ENCODE measurements around the gene SLC25A42.
"Not testable (repeated sequence)": the region's sequence is repeated elsewhere in the genome, so short reads cannot be mapped to it uniquely, and the experiment has no call there.

The SLC25A42 gene

DNA sequence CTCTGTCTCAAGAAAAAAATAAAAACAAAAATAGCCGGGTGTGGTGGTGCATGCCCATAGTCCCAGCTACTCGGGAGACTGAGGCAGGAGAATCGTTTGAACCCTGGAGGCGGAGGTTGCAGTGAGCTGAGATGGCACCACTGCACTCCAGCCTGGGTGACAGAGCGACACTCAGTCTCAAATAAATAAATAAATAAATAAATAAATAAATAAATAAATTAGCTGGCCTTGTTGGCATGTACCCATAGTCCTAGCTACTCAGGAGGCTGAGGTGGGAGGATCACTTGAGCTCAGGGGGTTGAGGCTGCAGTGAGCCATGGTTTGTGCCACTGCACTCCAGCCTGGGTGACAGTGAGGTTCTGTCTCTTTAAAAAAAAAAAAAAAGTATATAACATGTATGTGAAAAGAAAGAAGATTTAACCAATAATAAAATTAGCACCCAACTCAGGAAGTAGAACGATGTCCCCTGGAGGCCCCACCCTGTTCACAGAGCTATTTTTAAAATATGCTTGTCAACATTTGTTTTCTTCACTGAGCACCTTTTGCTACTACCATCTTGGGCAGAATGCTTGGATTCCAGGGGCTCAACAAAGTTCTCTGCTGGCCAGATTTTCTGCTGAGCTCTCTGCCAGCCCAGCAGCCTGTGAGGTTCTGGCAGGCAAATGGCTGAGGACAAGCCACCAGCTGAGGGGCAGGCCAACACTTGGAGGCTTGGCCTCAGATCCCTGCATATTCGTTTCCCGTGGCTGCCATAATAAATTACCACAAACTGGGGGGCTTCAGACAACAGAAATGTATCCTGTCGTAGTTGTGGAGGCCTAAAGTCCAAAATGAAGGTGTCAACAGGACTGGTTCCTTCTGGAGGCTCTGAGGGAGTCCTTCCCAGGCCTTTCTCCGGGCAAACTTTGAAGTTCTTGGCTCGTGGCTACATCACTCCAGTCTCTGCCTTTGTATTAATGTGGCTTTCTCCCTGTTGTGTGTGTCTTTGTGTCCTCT lies 5.2 kb downstream of the SLC25A42 start:
- no peak for DNase-seq (ENCODE audit: low read depth)

DNA sequence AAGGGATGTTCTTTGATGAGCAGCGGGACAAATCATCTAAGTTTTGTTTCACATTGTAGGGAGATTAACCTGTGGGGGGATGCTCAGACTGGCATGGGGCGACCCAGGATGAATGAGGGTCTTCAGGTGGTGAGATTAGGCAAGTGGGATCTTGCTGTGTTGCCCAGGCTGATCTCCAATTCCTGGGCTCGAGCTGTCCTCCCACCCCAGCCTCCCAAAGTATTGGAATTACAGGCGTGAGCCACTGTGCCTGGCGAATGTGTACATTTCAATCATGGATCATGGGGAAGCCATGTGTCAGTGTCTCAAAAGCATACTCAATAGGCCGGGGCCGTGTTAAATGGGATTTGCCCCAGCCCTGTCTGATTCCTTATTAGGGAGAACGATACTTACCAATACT lies 8.1 kb downstream of the SLC25A42 start:
- DNase-seq (ENCODE audit: low read depth) = no peak

DNA sequence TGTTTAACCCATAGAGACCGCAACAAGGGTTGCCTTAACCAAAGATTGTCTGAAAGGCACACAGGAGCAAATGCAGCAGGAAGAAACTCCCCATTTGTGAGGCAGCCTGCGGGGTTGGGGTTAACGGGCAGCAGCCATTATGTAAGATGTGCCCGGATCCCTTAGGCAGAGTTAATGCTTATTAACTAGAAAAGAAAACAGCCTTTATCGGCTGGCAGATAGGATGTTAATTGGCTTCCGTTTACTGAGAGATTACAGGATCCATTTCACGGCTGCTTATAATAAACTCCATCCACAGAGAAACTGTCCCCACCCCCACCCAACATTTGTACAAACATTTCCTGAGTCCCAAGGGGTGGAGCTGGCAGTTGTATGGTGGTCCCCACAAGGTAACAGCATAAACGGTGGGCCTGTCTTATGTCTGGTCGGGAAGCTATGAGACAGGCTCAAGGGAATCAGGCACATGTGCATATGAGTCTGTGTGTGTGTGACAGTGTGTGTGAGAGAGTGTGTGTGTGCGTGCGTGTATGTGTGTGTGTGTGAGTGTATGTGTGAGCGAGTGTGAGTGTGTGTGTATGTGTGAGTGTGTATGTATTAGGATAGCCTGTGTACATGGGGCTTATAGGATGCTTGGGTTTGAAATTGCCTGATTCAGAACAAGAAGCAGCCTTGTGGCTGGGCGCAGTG lies 10.5 kb downstream of the SLC25A42 start:
- no peak for DNase-seq (ENCODE audit: low read depth)

DNA sequence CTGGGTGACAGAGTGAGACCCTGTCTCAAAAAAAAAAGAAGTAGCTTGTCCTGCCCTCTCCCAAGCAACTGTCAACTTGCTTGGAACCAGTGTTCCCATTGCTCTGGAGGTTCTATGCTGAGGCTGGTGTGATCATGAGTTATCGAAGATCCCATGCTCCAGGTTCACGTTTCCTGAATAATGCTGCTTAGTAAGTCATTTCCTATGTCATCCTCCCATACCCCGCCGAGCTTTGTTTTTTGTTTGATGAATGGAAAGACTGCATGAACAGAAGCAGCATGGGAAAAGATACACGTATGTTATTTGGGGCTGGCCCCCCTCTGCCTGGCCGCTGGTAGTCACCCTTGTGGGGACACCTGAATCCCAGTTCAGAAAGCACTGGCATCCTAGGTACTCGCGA lies 11.3 kb downstream of the SLC25A42 start:
- DNase-seq (ENCODE audit: low read depth) = no peak

DNA sequence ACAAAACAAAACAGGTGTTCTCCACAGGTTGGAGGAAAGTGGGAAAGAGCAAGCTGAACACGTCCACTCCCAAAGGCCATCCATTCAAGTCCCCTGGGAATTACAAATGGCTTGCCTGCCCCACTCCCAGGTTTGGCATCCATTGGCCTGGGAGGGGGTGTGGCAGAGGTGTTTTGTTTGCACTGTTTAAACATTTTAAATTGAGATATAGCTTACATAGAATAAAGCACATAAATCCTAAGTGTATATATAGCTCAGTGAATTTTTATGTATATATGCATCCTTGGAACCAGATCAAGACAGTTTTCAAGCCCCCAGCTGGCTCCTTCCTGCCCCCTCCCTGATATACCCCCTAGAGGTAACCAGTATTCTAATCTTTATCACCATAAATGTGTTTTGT lies 12.7 kb downstream of the SLC25A42 start:
- DNase-seq (ENCODE audit: low read depth) = no peak

DNA sequence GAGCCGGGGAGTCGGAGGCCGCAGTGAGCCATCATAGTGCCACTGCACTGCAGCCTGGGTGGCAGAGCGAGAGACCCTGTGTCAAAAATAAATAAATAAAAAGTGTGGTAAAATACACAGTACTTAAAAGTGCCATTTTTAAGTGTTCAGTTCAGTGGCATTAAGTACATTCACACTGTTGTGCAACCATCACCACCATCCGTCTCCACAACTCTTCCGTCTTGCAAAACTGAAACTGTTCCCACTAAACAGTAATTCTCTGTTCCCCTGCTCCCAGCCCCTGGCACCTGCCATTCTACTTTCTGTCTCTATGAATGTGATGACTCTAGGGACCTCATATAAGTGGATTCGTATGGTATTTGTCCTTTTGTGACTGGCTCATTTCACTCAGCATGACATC lies 13.3 kb downstream of the SLC25A42 start:
- no peak for DNase-seq (ENCODE audit: low read depth)

DNA sequence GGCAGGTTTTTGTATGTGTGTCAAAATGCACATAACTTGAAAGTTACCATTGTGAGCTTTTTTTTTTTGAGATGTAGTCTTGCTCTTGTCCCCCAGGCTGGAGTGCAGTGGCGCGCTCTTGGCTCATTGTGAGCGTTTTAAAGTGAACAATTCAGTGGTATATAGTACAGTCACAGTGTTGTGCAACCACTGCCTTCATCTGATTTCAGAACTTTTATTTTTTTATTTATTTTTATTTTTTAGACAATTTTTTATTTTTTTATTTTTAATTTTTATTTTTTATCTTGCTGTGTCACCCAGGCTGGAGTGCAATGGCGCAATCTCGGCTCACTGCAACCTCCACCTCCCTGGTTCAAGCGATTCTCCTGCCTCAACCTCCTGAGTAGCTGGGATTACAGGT lies 15.0 kb downstream of the SLC25A42 start:
- DNase-seq (ENCODE audit: low read depth) = no peak

DNA sequence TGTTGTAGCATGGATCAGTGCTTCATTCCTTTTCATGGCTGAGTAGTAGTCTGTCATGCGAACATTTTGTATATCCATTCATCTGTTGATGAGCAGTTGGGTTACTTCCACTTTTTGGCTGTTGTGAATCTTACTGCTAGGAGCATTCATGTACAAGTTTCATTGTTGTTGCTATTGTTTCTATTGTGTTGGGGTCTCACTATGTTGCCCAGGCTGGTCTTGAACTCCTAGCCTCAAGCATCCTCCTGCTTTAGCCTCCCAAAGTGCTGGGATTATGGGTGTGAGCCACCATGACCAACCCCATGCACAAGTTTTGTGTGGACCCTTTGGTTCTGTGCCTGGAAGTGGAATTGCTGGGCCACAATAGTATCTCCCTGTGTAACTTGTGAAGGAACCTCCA lies 15.8 kb downstream of the SLC25A42 start:
- DNase-seq (ENCODE audit: low read depth) = no peak

DNA sequence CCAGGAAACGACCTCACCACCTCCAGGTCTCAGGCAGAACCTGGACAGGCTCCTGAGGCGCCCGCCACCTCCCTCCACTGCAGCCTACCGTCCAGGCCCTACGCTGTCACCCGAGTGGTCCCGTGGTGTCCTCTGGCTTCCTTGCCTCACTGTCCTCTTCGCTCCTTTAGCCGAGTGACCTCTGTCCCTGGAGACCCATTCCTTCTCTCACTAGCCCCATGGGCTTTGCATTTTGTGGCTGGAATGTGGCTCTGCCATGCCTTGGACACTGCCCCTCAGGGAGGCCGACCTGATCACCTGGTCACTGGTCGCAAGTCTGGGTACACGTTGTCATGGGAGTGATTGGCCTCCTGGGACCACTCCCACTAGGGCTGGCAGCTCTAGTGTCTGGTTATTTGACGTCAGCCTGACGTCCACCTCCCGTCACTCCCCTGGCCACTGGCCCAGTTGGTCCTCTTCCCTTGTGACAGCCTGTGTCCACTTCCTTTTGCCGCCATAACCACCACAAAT lies 17.9 kb downstream of the SLC25A42 start:
- no peak for DNase-seq (ENCODE audit: low read depth)

DNA sequence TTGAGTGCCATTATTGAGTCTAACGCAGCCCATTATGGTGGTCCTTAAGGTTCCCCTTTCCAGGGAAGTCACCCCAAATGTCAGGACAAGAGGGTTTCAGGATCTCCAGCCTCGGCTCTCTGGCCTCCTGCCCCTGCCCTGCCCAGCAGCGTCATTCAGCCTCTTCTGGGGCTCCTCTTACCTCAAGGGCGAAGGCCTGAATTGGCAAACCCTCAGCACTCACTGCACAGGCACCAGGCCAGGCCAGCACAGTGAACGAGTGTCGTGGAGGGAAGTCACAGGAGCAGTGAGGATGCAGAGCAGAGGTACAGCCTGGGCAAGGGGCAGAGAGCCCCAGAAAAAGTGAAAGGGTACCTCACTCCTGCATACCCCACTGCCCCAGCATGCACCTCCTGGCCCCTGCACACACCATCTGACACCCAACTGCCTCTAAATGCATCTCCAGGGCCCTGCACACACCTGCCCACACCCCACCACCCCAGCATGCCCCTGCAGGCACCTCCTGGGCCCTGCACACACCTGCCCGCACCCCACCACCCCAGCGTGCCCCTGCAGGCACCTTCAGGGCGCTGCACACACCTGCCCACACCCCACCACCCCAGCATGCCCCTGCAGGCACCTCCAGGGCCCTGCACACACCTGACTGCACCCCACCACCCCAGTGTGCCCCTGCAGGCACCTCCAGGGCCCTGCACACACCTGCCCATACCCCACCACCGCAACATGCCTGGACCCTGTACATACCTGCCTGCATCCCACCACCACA lies 19.8 kb downstream of the SLC25A42 start:
- no peak for DNase-seq (ENCODE audit: low read depth)

DNA sequence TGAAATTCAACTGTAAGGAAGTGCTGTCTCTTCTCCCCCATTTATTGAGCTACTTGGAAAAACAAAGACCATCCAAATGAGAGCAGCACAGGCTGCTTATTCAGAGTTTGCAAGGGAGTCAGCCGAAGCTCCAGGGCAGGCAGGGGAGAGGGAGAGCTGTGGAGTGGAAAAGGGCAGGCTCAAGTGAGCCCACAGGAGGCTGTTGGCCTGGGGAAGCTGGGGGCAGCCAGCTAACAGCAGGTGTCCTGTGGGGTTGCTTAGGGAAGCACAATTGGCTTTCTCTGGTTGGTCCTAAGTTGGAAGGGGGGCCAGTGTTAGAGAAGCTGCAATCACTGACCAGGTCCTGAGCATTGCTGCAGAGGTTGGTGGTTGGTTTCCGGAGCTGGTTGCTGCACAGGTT lies 23.9 kb downstream of the SLC25A42 start:
- no peak for DNase-seq (ENCODE audit: low read depth)

DNA sequence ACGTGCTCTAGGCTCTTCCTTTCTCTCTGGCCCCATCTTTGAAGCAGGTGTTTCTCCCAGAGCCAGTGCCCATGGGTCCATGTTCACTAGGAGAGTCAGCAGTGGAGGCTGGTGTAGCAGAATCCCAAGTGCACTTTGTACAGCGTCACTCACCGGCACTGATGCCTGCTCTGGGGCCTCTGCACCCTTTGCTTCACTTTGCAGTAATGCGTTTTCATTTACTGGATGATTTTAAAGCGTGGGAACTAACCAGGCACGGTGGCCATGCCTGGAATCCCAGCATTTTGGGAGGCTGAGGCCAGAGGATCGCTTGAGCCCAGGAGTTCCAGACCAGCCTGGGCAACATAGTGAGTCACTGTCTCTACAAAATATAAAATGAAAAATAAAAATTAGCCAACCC lies 30.7 kb downstream of the SLC25A42 start:
- DNase-seq (ENCODE audit: low read depth) = no peak

DNA sequence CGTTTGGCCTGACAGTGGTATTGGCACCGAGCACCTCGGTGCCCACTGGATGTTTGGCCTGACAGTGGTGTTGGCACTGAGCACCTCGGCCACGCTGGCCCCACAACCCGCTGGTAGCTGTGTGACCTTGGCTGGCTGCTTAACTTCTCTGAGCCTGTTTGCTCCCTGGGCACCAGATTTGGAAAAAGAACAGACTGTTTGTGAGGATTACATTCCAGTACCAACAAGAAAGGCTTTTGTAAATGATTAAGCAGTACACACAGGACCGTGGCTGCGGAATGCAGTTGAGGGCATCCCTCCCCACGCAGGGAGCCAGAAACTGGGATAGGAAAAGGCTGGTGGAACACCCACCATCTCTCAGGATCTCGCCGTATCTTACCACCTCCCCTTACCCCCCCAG lies 31.9 kb downstream of the SLC25A42 start:
- no peak for DNase-seq (ENCODE audit: low read depth)

DNA sequence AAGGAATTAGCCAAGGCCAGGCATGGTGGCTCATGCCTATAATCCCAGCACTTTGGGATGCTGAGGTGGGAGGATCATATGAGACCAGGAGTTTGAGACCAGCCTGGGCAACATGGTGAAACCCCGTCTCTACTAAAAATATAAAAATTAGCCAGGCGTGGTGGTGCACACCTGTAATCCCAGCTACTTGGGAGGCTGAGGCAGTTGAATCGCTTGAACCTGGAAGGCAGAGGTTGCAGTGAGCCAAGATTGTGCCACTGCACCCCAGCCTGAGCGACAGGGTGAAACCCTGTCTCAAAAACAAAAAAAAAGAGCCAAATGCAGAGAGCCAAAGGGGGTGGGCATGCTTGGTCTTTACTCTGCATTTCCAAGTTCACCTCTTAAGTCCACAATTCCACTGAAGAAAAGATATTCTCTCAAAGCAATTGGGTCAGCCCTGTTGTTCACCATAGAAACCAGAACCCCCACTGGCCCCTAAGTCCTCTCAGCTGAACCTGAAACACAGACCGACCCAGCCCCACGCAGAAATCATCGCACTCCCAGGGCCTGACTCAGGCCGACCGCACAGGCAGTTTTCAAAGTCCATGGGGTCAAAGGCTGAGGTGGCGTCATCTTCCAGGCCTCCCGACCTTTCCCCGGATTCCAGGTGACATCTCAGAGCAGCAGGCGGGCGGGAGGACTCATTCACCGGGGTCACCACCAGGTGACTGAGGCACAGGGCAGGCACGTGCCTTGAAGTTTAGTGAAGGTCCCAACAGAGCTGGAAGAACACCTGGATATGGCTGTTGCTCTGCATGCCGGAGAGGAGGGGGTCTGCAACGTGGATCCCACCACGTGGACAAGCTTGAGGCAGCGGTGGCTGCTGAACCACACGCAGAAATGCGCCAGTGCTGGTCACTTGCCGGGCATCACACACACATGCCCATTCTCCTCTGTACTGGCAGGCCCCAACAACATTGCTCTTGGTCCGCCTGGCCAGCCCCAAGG lies 33.1 kb downstream of the SLC25A42 start:
- no peak for DNase-seq (ENCODE audit: low read depth)

DNA sequence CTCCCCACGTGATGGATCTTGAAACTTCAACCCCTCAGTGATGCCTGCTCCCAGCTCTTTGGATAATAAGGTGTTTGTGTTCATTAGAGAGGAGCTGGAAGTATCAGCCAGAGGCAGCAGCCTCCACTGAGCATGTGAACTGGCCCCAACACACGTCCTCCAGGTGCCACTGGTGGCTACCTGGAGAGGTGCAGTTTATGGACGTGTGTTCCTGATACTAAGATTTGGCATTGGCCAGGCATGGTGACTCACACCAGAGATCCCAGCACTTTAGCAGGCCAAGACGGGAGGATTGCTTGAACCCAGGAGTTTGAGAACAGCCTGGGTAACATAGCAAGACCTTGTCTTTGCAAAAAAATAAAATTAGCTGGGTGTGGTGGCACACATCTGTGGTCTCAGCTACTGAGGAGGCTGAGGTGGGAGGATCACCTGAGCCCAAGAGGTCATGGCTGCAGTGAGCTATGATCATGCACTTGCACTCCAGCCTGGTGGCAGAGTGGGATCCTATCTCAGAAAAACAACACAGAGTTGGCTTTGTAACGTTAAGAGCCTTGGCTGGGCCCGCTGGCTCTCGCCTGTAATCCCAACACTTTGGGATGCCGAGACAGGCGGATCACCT lies 34.4 kb downstream of the SLC25A42 start:
- DNase-seq (ENCODE audit: low read depth) = no peak

DNA sequence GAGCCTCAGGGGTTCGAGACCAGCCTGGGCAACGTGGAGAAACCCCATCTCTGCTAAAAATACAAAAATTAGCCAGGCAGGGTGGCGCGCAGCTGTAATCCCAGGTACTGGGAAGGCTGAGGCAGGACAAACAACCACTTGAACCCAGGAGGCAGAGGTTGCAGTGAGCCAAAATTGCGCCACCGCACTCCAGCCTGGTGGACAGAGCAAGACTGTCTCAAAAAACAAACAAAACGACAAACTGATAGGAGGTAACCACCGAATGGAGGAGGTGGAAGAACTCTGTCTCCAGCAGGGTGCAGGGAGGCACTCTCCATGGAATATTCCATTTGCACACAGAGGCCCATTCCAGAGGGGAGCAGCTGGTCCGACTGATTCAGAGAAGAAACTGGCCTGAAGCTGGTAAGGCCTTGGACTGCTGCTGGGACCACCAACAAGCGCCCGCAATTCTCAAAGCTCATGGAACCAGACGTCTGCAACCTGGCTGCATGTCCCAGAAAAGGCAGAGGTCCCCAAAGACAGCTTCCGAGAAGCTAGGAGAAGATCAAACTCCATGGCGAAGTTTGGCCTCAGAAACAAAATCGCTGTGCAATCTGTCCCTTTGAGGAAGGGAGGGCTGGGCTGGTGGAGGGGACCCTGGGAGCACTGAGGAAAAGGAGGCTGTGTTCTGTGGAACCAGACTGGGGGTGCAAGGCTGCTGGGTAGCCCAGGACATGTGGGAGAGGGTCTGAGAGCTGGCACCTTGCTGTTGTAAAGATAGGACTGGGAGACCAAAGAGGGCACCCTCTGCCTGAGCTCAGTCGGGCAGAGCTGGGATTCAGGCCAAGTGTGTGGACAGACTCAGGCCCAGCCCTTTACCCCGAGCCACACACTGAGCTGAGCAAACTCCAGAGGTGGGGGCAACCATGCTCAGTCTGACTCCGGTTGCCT lies 35.2 kb downstream of the SLC25A42 start:
- no peak for DNase-seq (ENCODE audit: low read depth)

DNA sequence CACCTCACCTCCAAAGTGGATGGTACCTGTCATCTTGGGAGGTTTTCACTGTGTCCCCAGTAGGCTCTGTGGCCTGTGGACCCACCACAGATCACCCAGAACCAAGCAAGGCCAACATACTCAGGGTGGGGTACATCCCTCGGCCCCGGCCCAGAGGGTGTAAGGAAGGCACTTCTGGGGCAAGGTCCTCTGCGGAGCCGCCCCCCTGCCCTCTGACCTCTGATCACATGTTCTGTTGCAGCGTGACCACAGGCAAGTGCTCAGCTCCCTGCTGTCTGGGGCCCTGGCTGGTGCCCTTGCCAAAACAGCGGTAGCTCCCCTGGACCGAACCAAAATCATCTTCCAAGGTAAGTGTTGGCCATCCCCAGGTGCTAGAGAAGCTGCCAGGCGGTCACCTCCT lies 37.7 kb downstream of the SLC25A42 start:
- no peak for DNase-seq (ENCODE audit: low read depth)

DNA sequence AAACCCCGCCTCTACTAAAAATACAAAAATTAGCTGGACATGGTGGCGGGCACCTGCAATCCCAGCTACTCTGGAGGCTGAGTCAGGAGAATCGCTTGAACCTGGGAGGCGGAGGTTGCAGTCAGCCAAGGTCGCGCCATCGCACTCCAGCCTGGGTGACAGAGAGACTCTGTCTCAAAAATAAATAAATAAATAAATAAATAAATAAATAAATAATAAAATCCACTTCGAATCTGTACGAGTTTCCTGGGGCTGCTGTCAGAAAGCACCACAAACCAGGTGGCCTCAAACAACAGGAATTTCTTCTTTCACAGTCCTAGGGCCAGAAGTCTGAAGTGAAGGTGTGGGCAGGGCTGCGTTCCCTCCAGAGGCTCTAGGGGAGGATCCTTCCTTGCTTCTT lies 38.8 kb downstream of the SLC25A42 start:
- DNase-seq (ENCODE audit: low read depth) = not testable (repeated sequence)

DNA sequence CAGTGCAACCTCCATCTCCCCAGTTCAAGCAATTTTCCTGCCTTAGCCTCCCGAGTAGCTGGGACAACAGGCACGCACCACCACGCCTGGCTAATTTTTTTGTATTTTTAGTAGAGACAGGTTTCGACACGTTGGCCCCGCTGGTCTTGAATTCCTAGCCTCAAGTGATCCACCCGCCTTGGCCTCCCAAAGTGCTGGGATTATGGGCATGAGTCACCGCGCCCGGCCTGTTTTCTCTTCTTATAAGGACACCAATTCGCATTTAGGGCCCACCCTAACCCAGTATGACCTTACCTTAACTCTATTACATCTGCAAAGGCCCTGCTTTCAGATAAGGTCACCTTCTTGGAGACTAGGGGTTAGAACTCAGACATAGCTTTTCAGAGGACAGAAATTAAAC lies 39.4 kb downstream of the SLC25A42 start:
- DNase-seq (ENCODE audit: low read depth) = no peak
